ENCODE results near the gene PKP1. TPM values are rescaled to one million over a fixed set of nuclear protein-coding genes. Genes with fewer than 3 reads are reported as not detected.

Gene PKP1
- total and polyA plus RNA-seq, 2 of the 4 experiments (the other 2 are of a cell fraction), result 0.18 to 0.36 TPM

- Histone ChIP-seq H3K36me3 (ENCODE audit: control insufficient read depth, insufficient read depth, low read length) (no peaks in the 10 kb centered on the region), H2BK120ac (ENCODE audit: low read depth, low read length) (peak overlapping the region; percentile 82; the same call in 1 of the 2 replicates), H2BK5ac (ENCODE audit: low read depth, low read length, poor library complexity, severe bottlenecking) (no peak overlapping the region), H4K8ac (ENCODE audit: low read depth in 2 of 2, low read length in 2 of 2) (no peak overlapping the region), H3K23ac (ENCODE audit: low read depth, low read length) (no peak overlapping the region), H3K18ac (ENCODE audit: low read depth, low read length) (no peak overlapping the region), H3K56ac (ENCODE audit: extremely low read depth, insufficient read depth, low read length) (no peak overlapping the region), H3K4ac (ENCODE audit: low read depth, low read length) (peak overlapping the region; percentile 49; the same call in 1 of the 2 replicates), H3K4me1 (ENCODE audit: control insufficient read depth, insufficient read depth, low read length) (peaks cover 12% of the 10 kb centered on the region), H3K9me3 (ENCODE audit: control insufficient read depth, insufficient read depth, low read length) (no peaks in the 10 kb centered on the region), H3K4me2 (ENCODE audit: low read depth, low read length) (no peak overlapping the region), H3K9me1 (ENCODE audit: insufficient read depth, low read length) (peaks cover 12% of the 10 kb centered on the region), H3K79me1 (ENCODE audit: low read depth in 1 of 2, low read length in 2 of 2) (no peaks in the 10 kb centered on the region), H4K5ac (ENCODE audit: low read depth, low read length) (no peak overlapping the region), H2AFZ (replicated peaks; ENCODE audit: low read length, poor library complexity) (no peak overlapping the region), H2BK15ac (ENCODE audit: low read depth, low read length) (peak overlapping the region; percentile 79; the same call in 2 of the 3 replicates), H3K14ac (replicated peaks; ENCODE audit: low read depth, low read length) (peak overlapping the region; percentile 43; the same call in 1 of the 2 replicates), H2BK20ac (ENCODE audit: low read depth, low read length) (peak overlapping the region; percentile 39; the same call in 1 of the 2 replicates), H3K27ac (ENCODE audit: insufficient read depth, low read length) (no peak overlapping the region), H2AK9ac (replicated peaks; ENCODE audit: low read depth, low read length, poor library complexity) (no peak overlapping the region), H3K27me3 (ENCODE audit: control insufficient read depth, insufficient read depth, low read length) (no peaks in the 10 kb centered on the region; the same call in 1 of the 2 replicates), H3K9ac (ENCODE audit: low read depth, low read length) (no peak overlapping the region), H3K4me3 (ENCODE audit: insufficient read depth, low read depth, low read length) (no peak overlapping the region), H2AK5ac (ENCODE audit: low read depth, low read length) (peak overlapping the region; percentile 16), H4K91ac (ENCODE audit: insufficient read depth, low read depth, low read length) (peak overlapping the region; percentile 14; the same call in 1 of the 2 replicates), H4K20me1 (ENCODE audit: insufficient read depth, low read length) (no peaks in the 10 kb centered on the region)
- ChIA-PET POLR2A (ENCODE audit: unreplicated experiment) (no interaction called here), CTCF (interaction anchor here (0.8 kb wide), 1 partner anchor 9 kb away, joined by 3 read pairs; no protein-coding TSS in a partner anchor)
- ATAC-seq (ENCODE audit: low read depth) (no peak), DNase-seq (no peak)
- no CpG with 5 or more reads among the region's 7 CpGs for WGBS, 2 experiments (ENCODE audit: extremely low coverage in 2 of 2, insufficient read length in 1 of 2)
- dilution Hi-C loops (cut with HindIII; ENCODE audit: low sequenced_read_pairs, unreplicated experiment) (no loop called here), in situ Hi-C loops (cut with MboI; ENCODE audit: low sequenced_read_pairs) (no loop called here), intact Hi-C loops (cut with micrococcal nuclease) (loop anchor here (10.0 kb wide), 1 partner anchor 1166 kb away; no protein-coding TSS in a partner anchor)
- no TSS peak for BruUV-seq (replicated peaks)
- TF ChIP-seq CHD1 (IDR thresholded peaks at IDR 0.05; ENCODE audit: low read depth, low read length) (no peak), RCOR1 (IDR thresholded peaks at IDR 0.05; ENCODE audit: insufficient replicate concordance, low read length) (no peak), MXI1 (IDR thresholded peaks at IDR 0.05; ENCODE audit: borderline replicate concordance, low read depth, low read length) (no peak), SMC3 (IDR thresholded peaks at IDR 0.05; ENCODE audit: low read depth, low read length) (no peak)
These were observed 14.0 kb upstream of the PKP1 start for GRCh38 chr1:201269281-201269680.

All from IMR-90 (cell line).